Osteocyte (in vitro differentiated cells): ENCODE measurements around the gene BCHE. TPM values are rescaled to one million over a fixed set of nuclear protein-coding genes. Genes with fewer than 3 reads are reported as not detected.

Experiments used
- DNase-seq: peaks from one replicate; pipeline ENCODE4 v3.0.0; 2021; ENCODE audit warnings: mixed read lengths; ENCODE audit not compliant: unreplicated experiment; ENCODE audit errors: extremely low spot score
- H3K27ac Mint-ChIP-seq: one replicate; pipeline ENCODE4 v1.8.0; 2021; ENCODE audit warnings: mild to moderate bottlenecking, mixed read lengths; ENCODE audit not compliant: unreplicated experiment
- H3K27me3 Mint-ChIP-seq: one replicate; pipeline ENCODE4 v1.8.0; 2021; ENCODE audit warnings: mixed read lengths; ENCODE audit not compliant: unreplicated experiment
- H3K36me3 Mint-ChIP-seq: one replicate; pipeline ENCODE4 v1.8.0; 2021; ENCODE audit warnings: mixed read lengths; ENCODE audit not compliant: unreplicated experiment
- H3K4me1 Mint-ChIP-seq: one replicate; pipeline ENCODE4 v1.8.0; 2021; ENCODE audit warnings: mixed read lengths; ENCODE audit not compliant: unreplicated experiment
- H3K4me3 Mint-ChIP-seq: one replicate; pipeline ENCODE4 v1.8.0; 2021; ENCODE audit warnings: mild to moderate bottlenecking, moderate library complexity, mixed read lengths; ENCODE audit not compliant: unreplicated experiment
- H3K9me3 Mint-ChIP-seq: one replicate; pipeline ENCODE4 v1.8.0; 2021; ENCODE audit warnings: mixed read lengths; ENCODE audit not compliant: unreplicated experiment
- CTCF ChIP-seq: fragments of 200-600 bp; sonication (generic); IDR thresholded peaks from 2 replicates; pipeline ENCODE4 v1.5.0; 2021; ENCODE audit warnings: antibody characterized with exemption, mild to moderate bottlenecking, moderate library complexity
- total RNA-seq: library from RNA; stranded (reverse); gene quantifications from 2 replicates; pipeline ENCODE4 v1.2.1, GENCODE V29; 2021

Gene BCHE
- total RNA-seq, 1 donor from 2014 or later = 1.4 TPM

- no peaks in the 10 kb centered on the region for H3K4me1 Mint-ChIP-seq
- no peak overlapping the region for H3K27ac Mint-ChIP-seq
- no peaks in the 10 kb centered on the region for H3K27me3 Mint-ChIP-seq
- TF ChIP-seq CTCF = no peak
- H3K36me3 Mint-ChIP-seq = no peaks in the 10 kb centered on the region
- H3K4me3 Mint-ChIP-seq = no peak overlapping the region
- peaks cover 9% of the 10 kb centered on the region for H3K9me3 Mint-ChIP-seq
- no peak for DNase-seq
Measured at GRCh38 chr3:165875644-165876043, 38.4 kb upstream of the BCHE start.

- H3K27me3 Mint-ChIP-seq = no peaks in the 10 kb centered on the region
- no peaks in the 10 kb centered on the region for H3K36me3 Mint-ChIP-seq
- peaks cover 17% of the 10 kb centered on the region for H3K9me3 Mint-ChIP-seq
- no peak for TF ChIP-seq CTCF
- no peak for DNase-seq
- no peaks in the 10 kb centered on the region for H3K4me1 Mint-ChIP-seq
- no peak overlapping the region for H3K27ac Mint-ChIP-seq
- H3K4me3 Mint-ChIP-seq = no peak overlapping the region
Measured at GRCh38 chr3:165874663-165875489, 37.7 kb upstream of the BCHE start.

GRCh38 chr3:165868088-165868487 is 30.9 kb upstream of the BCHE start:
- no peaks in the 10 kb centered on the region for H3K36me3 Mint-ChIP-seq
- no peak for DNase-seq
- TF ChIP-seq CTCF = no peak
- H3K9me3 Mint-ChIP-seq = peaks cover 17% of the 10 kb centered on the region
- no peak overlapping the region for H3K27ac Mint-ChIP-seq
- H3K4me1 Mint-ChIP-seq = no peaks in the 10 kb centered on the region
- H3K4me3 Mint-ChIP-seq = no peak overlapping the region
- H3K27me3 Mint-ChIP-seq = no peaks in the 10 kb centered on the region

GRCh38 chr3:165859061-165859460 is 21.8 kb upstream of the BCHE start:
- Mint-ChIP-seq H3K4me1 (no peaks in the 10 kb centered on the region), H3K4me3 (no peak overlapping the region), H3K27me3 (peaks cover 3% of the 10 kb centered on the region), H3K36me3 (no peaks in the 10 kb centered on the region), H3K9me3 (no peaks in the 10 kb centered on the region), H3K27ac (no peak overlapping the region)
- no peak for TF ChIP-seq CTCF
- DNase-seq = no peak

GRCh38 chr3:165855581-165855980 is 18.4 kb upstream of the BCHE start:
- Mint-ChIP-seq H3K27ac (no peak overlapping the region), H3K4me3 (no peak overlapping the region), H3K4me1 (no peaks in the 10 kb centered on the region), H3K36me3 (no peaks in the 10 kb centered on the region), H3K9me3 (no peaks in the 10 kb centered on the region), H3K27me3 (peaks cover 3% of the 10 kb centered on the region)
- no peak for TF ChIP-seq CTCF
- no peak for DNase-seq
